ENCODE measurements around the gene CHMP6.

CHMP6 gene

DNA sequence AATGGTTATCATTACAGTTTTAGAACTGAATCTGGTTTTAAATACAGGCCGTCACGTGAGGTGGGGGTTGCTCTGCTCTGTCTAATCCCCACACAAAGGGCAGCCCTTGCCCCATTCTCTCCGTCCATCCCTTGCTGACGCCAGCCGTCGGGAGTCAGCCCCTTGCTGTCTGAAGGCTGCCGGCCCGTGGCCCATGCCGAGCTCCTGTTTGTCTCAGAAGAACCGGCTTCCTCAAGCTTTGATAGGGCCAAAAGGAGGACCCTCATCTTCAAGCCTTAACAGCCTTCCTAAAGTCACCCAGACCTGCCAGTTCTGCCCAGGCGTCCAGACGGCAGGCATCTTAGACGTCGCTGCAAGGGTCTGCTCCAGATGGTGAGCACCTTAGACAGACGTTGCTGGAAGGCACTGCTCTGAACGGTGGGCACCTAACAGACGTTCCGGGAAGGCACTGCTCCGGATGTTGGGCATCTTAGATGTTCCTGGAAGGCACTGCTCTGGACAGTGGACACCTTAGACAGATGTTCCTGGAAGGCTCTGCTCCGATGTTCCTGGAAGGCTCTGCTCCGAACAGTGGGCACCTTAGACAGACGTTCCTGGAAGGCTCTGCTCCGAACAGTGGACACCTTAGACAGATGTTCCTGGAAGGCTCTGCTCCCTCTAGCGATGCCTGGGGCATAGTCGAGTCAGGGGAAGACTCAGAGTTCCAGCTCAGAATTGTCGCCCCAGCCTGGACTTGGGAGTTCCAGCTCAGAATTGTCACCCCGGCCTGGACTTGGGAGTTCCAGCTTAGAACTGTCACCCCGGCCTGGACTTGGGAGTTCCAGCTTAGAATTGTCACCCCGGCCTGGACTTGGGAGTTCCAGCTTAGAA is 35.1 kb upstream of the CHMP6 start:
- DNase-seq = no peak

DNA sequence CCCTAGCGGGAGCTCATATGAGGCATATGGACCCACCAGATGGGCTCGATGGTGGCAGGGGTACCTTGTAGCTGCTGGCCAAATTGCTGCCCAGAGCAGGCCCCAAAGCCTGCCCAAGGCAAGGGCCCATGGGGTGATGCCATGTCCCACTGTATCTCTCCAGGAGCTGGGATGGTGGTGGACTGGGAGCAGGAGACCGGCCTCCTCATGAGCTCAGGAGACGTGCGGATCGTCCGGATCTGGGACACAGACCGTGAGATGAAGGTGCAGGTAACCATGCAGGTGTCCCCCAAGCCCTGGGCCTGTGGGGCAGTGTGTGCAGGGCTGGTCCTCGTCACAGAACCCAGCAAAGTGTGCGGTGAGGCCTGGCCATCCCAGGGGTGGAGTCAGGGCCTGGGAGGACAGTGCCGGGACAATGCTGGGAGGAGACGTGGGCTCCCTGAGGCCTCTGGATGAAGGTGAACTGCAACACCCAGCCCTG is 34.1 kb upstream of the CHMP6 start:
- DNase-seq = no peak

DNA sequence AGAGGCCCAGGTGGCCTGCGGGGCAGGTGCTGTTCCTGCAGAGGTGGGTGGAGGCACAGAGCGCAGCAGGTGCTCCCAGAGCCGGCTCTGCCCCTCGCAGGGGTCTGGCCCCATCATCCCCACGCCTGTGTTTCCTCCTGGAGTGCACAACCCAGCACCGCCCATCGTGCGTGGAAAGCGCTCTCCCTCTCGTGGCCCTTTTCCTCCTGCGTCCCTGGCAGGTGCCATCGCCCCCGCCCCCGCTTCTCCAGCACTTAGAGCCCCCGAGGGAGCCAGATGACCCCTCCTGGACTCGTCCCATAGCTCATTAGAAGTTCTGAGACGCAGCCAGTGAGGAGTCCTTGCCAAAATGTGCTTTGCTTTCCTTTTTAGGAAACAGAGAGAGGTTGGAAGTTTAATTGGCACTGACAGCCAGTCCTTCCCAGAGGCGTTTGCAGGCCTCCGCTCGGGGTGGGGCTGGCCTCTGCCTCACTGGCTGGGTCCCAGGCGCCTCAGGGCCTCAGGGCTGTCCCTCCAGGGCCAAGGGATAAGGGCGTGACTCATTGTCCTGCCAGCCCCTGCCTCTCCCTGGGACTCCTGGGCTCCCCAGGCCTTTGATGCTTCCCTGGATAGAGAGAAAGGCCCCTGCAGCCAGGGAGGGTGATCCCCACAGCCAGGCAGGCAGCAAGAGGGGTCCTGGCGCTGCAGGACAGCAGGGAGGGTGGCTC is 32.2 kb upstream of the CHMP6 start:
- DNase-seq = no peak

DNA sequence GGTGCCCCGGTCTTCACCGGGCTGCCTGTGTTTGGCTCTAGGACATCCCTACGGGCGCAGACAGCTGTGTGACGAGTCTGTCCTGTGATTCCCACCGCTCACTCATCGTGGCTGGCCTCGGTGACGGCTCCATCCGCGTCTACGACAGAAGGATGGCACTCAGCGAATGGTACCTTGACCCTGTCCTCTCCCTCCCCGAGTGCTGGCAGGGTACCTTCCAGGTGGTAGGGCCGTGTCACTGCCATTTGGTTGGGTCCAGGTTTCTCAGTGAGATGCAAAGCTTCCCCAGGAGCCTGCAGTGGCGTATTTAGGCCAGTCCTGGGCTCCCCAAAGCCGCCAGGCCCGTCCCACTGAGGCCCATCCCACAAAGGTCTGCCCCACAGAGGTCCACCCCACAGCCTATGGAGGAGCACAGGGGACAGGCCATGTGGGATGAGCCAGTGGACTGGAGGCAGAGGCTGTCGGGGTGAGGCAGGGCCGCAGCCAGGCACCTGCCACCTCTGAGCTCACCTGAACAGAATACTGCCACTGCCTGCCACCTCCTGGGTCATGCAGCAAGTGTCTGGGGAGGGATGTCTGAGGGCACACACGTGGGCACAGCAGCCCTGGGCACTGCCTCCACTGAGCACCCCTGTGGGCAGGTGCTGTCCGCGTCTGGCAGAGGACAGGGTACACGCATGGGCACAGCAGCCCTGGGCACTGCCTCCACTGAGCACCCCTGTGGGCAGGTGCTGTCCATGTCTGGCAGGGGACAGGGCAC is 31.4 kb upstream of the CHMP6 start:
- no peak for DNase-seq

DNA sequence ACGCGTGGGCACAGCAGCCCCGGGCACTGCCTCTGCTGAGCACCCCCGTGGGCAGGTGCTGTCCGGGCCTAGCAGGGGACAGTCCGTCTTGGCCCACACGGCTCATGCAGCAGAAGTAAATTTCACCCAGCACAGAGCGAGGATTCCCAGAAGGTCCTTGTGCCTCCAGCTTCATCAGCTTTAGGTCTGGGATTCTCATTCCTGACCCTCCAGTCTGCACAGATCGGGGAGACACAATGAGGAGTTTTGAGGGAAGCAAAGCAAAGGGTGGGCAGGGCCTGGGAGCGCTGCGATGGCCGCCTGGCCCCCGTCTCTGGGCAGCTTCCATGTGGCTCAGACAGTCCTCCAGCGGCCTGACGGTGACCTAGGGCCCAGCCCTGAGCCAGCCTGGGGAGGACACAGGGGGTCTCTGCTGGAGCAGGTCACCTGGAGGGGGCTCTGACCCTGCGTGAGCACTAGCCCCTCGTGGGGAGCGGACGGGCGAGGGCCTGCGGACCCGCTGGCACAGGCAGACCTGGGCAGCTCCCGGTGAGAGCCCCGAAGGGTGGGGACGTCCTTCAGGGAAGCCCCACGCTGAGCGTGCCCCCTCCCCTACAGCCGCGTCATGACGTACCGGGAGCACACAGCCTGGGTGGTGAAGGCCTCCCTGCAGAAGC is 30.7 kb upstream of the CHMP6 start:
- no peak for DNase-seq

DNA sequence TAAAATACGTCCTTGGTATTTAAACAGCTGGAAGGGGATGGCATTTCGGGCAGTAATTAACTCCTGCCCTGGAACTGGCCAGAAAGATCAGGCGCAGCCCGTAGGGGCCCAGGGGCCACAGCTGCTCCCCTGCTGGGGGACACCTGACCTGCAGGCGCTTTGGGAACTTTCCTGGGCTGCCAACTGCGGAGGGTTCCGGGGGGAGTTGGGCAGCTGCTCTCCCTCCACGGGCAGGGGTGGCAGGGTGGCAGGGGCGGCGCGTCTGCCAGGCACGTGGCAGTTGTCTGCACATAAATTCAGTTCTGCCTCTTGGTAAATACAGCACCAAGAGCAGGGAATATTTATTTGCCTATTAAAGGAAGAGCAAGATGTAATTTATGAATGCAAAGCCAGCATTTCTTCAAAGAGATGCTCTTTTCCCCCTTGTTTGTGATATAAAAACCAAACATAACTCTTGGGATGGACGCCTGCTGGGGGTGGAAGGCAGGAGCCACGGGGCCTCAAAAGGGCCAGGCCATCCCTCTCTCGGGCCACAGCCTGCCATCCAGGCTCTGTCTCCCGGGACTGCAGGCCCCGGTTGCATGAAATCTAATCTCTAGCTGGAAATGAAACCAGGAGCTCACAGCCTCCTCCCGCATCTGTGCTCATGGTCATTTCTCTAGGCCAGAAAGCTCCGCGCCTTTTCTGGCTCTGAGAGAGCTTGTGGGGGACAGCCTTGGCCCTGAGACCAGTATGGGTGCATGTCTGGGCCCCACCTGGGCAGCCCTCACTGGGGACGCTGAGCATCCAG is 29.9 kb upstream of the CHMP6 start:
- no peak for DNase-seq

DNA sequence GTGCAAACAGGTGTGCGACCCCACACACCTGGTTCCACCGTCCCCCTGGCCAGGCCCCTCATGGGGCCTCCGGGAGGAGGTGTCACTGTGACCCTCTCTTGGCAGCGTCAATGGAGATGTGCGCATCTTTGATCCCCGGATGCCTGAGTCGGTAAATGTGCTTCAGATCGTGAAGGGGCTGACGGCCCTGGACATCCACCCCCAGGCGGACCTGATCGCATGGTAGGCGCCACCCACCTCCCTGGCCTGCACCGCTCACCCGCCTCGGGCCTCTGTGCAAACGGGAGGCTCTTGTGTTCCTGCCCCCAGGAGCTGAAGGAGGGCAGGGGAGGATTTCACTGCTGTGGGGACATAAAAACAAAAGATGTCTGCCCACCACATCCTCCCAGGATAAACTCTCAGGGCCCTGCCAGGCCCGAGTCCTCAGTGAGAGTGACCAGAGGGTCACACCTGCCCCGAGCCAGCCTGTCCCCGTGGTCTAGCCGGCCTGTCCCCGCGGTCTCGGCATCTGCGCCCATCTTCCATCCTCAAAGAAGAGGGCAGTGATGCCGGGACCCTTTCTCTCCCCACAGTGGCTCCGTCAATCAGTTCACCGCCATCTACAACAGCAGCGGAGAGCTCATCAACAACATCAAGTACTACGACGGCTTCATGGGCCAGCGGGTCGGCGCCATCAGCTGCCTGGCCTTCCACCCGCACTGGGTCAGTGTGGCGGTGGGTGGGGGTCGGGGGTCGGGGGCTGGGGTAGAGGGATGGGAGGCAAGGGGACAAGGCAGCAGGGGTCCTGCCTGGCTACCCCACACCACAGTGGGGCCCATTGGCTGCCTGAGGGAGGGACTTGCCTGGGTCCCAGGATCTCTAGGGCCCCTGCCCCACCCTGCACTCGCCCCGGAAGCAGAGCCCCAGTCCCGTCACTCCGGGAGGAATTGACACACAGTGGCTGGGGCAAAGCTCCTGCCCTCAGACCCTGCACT is 29.0 kb upstream of the CHMP6 start:
- DNase-seq = no peak

DNA sequence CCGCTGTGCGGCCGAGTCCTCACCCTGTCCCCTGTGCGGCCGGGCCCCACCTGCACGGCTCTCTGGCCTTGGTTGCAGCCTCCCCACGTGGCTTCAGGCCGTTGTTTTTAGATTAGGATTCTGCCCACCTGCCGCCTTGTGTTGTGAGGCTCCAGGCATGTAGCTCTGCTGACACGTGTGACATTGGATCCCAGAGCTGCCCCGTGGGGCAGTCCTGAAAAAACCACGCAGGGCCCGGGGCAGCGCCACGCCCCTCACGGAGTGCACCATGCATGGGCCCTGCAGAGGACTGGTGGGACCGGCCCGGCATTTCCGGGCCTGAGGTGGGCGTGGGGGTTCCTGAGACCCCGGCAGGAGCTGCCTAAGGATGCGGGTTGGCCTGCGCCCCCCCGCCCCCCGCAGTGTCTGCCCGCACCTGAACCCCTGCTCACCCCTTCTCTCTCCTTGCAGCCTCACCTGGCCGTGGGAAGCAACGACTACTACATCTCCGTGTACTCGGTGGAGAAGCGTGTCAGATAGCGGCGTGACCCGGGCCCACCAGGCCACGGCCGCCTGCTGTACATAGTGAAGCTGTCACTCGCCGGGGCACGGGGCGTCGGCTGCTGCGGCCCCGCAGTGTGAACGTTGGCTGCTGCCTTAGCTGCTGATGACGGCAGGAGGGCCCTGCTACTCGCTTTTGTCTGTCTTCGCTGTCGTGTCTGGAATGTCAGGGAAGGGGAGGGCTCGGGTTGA is 27.7 kb upstream of the CHMP6 start:
- DNase-seq = no peak

DNA sequence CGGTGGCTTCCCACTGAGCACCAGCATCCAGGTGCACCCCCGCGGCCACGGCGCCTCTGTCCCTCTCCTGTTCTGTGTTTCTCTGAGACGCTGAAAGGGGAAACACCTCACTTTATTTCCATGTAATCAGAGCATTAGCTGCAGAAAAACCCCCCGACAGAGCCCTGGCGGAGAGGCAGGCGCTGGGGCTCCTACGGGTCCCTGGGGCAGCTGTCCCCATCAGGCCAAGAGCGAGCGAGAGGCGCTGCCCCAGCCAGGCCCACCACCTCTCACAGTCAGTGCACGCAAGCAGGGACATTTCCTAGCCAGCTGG is 27.1 kb upstream of the CHMP6 start:
- no peak for DNase-seq

DNA sequence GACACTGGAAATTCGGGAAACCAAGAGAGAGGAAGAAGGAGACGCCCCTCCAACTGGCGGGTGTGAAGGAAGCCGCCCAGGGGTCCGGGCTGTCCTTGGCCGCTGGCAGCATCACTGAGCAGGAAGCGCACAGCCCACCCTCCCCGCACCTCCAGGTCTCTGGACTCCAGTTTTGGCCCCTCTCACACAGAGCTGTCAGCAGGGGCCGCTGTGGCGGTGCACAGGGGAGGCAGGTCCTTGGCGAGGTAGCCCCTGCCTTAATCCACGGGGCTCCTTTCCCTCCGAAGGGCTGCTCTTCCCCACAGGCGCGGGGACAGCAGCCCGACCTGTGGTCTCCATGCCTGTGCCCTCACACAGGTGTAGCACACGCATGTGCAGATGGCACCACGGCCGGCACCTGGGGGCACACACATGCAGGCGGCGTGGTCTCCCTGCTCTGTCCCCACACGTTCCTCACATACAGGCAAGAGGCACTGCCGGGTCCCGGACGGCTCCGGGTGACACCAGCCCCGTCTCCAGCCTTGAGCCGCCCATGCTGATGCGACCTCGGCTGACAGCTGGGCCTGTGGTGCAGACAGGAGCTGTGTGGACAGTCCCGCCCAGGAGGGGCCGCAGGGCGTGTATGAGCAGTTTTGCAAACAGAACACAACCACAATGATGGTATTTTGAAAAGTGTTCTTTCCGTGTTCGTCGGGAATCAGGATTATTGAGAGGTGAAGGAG is 26.6 kb upstream of the CHMP6 start:
- DNase-seq = no peak

DNA sequence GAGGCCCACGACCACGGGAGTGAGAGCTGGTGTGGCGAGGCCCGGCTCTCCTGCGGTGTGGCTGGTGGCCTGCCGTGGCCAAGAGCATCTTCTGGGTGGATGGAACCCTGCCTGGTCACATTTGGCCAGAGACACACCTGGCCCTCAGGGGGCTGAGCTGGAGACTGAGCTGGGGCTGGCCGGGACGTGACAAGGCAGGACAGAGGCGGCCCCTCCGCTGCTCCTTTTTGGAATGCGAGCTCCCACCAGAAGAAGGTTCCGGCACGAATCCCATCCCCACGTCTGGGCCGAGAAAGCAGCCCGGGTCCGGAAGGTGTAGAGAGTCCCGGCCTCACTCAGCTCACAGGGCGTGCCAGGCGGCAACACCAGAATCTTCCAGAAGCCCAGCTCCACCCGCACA is 26.0 kb upstream of the CHMP6 start:
- no peak for DNase-seq

DNA sequence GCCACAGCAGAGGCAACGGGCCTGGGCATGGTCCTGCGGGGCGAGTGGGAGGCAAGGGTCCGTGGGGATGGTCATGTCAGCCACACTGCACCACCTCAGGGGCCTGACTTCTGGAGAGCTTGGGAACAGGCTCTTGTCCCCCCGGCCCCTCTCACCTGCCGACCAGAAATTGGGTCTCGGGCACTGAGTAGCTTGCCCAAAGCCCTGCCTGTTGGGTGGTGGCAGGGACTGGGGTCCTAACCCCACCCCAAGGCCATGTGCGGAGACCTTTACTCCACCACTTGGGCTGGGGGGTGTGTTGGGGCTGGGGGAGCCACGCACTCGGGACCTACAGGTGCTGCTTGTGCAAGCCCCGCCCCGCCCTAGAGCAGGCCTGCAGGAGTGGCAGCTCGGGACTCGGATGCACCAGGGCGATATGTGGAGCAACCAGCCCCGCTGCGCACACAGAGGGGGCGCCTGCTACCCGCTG is 24.2 kb upstream of the CHMP6 start:
- DNase-seq = no peak

DNA sequence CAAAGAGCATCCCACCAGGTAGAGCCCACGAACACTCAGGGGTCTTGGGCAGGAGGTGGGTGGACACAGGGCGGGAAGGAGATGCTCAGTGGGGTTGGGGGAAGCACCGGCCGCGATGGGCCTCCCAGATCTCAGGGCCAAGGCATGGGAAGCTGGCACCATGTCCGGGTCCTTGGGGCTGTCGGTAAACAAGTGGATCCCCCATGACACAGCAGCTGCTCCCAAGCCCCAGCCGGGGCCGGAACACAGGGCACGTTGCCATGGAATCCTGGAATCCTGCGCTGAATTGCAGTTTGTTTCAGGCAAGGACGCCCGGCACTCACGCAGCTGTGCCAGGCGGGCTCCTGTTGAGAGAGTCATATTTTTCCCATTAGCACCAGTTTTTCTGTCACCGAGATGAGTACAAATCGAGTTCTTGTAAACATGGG is 23.0 kb upstream of the CHMP6 start:
- peak; percentile 21 for DNase-seq

DNA sequence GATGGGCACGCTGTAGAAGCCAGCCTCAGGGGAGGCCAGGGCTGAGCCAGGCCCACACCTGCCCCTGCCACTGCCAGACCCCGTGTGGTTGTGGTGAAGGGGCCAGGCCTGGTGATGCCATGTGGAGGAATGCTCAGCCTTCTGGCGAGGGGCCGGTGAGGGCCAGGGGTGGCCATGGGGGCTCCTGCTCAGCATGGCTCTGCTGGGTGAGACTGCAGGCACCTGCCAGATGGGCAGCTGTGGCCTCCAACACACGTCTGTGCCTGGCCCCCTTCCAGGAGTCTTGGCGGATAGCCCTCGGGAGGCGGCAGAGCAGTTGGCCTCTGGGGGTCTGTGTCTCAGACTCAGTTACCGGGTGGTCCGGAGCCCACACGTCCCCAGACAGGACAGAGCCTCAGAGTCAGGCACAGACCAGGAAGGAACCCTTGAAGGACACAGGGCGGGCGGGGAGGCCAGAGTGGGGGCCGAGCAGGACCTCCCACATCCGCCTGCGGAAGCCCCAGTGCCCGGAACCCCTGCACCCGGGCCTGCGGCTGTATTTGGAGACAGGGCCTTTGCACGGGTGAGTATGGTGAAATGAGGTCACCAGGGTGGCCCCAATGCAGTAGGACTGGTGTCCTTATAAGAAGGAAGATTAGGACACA is 22.5 kb upstream of the CHMP6 start:
- no peak for DNase-seq

DNA sequence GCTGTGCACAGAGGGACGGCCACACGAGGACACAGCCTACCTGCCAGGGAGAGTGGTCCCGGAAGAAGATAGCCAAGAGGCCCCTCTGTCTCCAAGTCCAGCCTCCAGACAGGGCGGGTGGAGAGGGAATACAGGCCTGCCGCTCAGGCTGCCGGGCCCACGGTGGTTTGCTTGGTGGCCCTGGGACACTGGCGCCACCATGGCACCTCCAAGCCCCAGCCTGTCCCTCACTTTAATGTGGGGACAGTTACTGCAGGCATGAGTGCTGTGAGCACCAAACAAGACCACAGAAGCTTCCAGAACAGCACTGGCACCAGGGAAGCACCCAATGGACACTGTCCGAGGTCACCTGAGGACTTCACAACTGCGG is 22.0 kb upstream of the CHMP6 start:
- no peak for DNase-seq

DNA sequence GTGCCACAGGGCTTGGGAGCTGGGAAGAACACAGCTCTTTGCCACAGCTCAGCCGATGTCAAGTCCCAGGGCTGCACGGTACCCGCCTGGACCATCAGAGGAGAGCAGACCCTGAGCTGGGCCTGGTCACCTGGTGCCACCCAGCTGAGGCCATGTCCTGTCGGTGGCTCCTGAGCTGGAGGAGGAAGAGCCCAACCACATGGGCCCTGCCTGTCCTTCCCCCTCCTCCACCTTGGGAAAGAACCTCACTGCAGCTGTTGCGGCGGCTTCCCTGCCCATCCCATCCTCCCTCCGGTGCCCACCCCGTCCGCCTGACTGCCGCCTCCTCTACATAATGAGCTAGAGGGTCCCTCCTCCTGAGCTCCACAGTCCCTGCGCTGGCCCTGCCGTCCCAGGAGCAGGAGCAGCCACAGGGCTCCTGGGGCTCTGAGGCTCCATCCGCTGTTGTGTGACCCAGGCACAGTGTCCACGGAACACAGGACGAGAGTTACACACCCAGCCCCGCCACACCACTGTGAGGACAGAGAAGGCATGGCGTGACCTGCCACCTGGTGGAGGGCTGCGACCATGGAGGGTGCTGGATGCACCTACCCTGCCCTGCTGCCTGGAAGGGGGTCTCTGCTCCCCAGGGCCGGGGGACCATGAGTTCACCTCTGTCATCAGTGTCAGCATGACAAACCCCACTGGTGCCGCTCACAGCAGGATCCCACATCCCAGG is 21.4 kb upstream of the CHMP6 start:
- DNase-seq = no peak

DNA sequence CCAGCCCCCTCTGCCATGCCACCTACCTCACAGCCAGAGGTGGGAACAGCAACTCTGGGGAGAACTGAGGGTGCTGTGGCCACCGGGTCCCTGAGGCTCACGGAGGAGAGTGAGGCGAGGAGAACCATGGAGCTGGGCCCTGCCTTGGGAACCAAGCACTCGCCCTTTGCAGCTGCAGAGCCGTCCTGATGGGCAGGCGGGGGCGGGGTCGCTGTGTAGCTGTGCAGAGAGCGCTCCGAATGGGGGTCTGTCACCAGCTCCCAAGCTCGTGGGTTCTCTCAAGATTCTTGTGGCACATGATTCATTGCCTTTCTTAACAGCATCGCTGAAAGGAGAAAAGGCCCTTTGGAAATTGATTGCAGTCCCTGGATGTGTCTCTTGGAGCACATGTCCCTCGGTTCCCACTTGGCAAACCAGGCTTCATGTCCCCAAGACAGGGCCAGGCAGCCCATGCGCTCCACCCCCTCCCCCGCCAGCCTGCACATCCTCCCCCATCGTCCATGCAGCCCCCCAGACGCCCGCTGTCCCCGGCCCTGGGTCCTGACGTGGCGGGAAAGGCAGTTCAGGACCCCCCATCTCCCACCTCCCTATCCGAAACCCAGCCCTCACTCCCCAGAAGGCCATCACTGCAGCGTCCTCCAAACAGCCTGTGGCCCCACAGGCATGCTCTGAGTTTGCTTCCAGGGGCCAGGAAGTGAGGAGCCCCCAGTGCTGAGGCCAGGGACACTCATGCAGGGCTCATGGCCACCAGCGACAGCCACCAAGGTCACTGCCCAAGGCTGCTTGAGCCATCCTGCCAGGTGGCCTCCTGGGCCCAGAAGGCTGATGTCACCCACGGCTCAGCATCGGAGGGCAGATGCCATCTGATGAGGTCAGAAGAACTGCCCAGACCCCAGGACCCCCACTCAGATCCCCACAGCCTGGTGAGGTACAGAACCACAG is 20.6 kb upstream of the CHMP6 start:
- no peak for DNase-seq

All from NCI-H1105 (cell line).